Measurements from ENCODE around the gene PGAM4.
"Not testable (repeated sequence)": the region's sequence is repeated elsewhere in the genome, so short reads cannot be mapped to it uniquely, and the experiment has no call there.

The PGAM4 gene

GRCh38 chrX:77925764-77926163, 43.7 kb downstream of the PGAM4 start:
- no peak for DNase-seq (ENCODE audit: low spot score)

DNA sequence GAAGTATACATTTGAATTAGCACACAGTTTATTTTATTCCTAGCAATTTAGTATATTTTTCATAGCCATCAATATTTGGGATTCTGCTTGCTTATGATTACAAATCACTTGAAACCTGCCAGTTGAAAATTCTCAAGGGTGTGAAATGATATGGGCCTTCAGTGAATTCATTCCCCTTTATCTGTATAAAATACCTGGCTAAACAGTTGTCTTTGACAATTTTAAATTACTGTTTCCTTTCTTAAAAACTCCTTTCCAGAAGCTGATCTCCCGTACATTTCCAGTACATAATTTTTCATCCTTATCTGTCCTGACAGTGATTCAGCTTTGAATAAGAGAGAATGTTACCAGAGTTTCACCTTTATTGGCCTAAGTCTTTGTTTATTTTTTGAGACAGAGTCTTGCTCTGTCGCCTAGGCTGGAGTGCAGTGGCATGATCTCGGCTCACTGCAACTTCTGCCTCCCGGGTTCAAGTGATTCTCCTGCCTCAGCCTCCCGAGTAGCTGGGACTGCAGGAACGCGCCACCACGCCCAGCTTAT, 45.0 kb downstream of the PGAM4 start:
- no peak for DNase-seq (ENCODE audit: low spot score)

- no peak for DNase-seq (ENCODE audit: low spot score)
Observed at GRCh38 chrX:77922787-77923186, 46.7 kb downstream of the PGAM4 start.

GRCh38 chrX:77919370-77919769, 50.1 kb downstream of the PGAM4 start:
- DNase-seq (ENCODE audit: low spot score): not testable (repeated sequence)

DNA sequence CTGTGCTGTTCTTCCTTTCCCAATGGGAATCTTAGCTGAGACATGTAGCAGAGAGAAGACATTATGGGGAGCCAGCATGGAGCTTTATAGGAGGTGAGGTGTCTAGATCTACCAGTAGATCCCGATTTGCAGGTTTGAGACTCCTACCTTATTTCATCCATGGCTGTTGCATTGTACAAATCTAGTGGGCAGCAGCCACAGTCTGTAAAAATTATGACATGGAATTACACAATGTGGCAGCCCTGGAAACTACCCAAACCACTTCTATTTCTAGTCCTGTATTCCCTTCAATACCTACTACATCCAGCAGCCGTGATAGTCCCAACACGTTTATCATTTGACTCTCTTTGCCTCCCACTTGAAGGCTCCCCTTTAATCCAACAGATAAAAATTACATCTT, 50.9 kb downstream of the PGAM4 start:
- no peak for DNase-seq (ENCODE audit: low spot score)
